Measurements from ENCODE around the gene RPS15.

The RPS15 gene

DNA sequence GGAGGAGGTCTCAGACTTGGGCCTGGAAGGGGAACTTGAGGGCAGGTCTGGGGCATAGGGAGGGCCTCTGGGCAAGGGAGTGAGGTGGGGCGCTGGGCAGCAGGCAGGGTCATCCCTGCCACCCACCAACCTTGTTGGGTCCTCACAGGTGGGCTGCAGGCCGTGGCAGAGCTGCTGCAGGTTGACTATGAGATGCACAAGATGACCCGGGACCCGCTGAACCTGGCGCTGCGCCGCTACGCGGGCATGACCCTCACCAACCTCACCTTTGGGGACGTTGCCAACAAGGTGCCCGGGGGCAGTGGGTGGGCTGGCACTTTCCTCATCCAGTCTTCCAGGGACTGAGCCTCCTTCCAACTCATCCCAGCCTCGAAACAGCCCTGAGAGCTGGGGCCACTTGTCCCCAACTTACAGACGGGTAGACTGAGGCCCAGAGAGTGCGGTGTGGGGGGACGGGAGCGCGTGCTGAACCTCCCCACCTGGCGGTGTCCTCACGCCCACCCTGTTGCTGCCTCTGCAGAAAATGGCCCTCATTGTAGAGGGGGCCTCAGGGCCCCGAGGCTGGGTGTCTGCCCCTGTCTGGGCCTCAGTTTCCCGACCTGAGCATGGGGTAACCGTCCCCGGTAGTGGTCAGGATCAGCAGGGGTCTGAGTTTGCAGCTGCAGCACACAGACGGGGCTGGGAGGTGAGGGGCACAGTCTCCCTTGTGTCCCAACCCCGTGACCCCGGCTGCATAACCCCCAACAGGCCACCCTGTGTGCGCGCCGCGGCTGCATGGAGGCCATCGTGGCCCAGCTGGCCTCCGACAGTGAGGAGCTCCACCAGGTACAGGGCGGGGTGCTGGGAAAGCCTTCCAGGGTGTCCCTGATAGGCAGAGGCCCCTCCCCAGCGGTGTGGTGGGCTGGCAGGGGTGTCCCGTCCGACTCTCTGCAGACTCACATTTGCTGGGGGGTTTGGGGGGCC, 22.1 kb downstream of the RPS15 start:
- peaks cover 15 to 28% of the 10 kb centered on the region in 2 donors for H3K27me3 ChIP-seq (ENCODE audit: control insufficient read depth in 2 of 2, insufficient read depth in 2 of 2, low read length in 2 of 2)
- H3K9ac ChIP-seq (ENCODE audit: low read depth in 1 of 2, low read length in 2 of 2) = no peak overlapping the region
- peaks cover 2 to 6% of the 10 kb centered on the region in 2 donors for H3K4me1 ChIP-seq (ENCODE audit: control insufficient read depth in 2 of 2, insufficient read depth in 2 of 2, low read length in 2 of 2)
- H3K4me3 ChIP-seq (ENCODE audit: low read length in 2 of 2) = no peak overlapping the region
- no peaks in the 10 kb centered on the region for H3K9me3 ChIP-seq (ENCODE audit: control insufficient read depth in 2 of 2, low read length in 2 of 2)
- no peaks in the 10 kb centered on the region for H3K36me3 ChIP-seq (ENCODE audit: control insufficient read depth in 2 of 2, insufficient read depth in 2 of 2, low read length in 2 of 2)
- no peak overlapping the region for H3K27ac ChIP-seq (ENCODE audit: low read depth in 2 of 2, low read length in 2 of 2)

DNA sequence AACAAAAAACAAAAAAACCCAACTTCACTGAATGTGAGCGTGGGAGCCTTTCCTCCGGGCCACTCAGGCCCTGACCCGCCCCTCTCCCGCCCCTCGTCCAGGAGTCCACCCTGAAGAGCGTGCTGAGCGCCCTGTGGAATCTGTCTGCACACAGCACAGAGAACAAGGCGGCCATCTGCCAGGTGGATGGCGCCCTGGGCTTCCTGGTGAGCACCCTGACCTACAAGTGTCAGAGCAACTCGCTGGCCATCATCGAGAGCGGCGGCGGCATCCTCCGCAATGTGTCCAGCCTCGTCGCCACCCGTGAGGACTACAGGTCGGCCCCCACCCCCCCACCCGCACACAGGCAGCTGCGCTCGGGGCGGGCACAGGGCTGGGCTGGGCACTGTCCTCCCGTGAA, 23.7 kb downstream of the RPS15 start:
- Histone ChIP-seq H3K9ac (ENCODE audit: low read depth in 1 of 2, low read length in 2 of 2) (no peak overlapping the region), H3K27ac (ENCODE audit: low read depth in 2 of 2, low read length in 2 of 2) (no peak overlapping the region), H3K4me1 (ENCODE audit: control insufficient read depth in 2 of 2, insufficient read depth in 2 of 2, low read length in 2 of 2) (peaks cover 2 to 7% of the 10 kb centered on the region in 2 donors), H3K4me3 (ENCODE audit: low read length in 2 of 2) (no peak overlapping the region), H3K27me3 (ENCODE audit: control insufficient read depth in 2 of 2, insufficient read depth in 2 of 2, low read length in 2 of 2) (peaks cover 17 to 24% of the 10 kb centered on the region in 2 donors), H3K9me3 (ENCODE audit: control insufficient read depth in 2 of 2, low read length in 2 of 2) (no peaks in the 10 kb centered on the region), H3K36me3 (ENCODE audit: control insufficient read depth in 2 of 2, insufficient read depth in 2 of 2, low read length in 2 of 2) (no peaks in the 10 kb centered on the region)

DNA sequence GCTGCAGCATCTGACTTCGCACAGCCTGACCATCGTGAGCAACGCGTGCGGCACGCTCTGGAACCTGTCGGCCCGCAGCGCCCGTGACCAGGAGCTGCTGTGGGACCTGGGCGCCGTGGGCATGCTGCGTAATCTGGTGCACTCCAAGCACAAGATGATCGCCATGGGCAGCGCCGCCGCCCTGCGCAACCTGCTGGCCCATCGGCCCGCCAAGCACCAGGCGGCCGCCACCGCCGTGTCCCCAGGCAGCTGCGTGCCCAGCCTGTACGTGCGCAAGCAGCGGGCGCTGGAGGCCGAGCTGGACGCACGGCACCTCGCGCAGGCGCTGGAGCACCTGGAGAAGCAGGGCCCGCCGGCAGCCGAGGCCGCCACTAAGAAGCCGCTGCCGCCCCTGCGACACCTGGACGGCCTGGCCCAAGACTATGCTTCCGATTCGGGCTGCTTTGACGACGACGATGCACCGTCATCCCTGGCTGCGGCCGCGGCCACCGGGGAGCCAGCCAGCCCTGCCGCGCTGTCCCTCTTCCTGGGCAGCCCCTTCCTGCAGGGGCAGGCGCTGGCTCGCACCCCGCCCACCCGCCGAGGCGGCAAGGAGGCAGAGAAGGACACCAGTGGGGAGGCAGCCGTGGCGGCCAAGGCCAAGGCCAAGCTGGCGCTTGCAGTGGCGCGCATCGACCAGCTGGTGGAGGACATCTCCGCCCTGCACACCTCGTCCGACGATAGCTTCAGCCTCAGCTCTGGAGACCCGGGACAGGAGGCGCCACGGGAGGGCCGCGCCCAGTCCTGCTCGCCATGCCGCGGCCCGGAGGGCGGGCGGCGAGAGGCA, 27.2 kb downstream of the RPS15 start:
- Histone ChIP-seq H3K27ac (ENCODE audit: low read depth in 2 of 2, low read length in 2 of 2) (no peak overlapping the region), H3K4me3 (ENCODE audit: low read length in 2 of 2) (no peak overlapping the region), H3K9ac (ENCODE audit: low read depth in 1 of 2, low read length in 2 of 2) (no peak overlapping the region), H3K9me3 (ENCODE audit: control insufficient read depth in 2 of 2, low read length in 2 of 2) (no peaks in the 10 kb centered on the region), H3K36me3 (ENCODE audit: control insufficient read depth in 2 of 2, insufficient read depth in 2 of 2, low read length in 2 of 2) (no peaks in the 10 kb centered on the region), H3K4me1 (ENCODE audit: control insufficient read depth in 2 of 2, insufficient read depth in 2 of 2, low read length in 2 of 2) (peaks cover 20 to 23% of the 10 kb centered on the region in 2 donors), H3K27me3 (ENCODE audit: control insufficient read depth in 2 of 2, insufficient read depth in 2 of 2, low read length in 2 of 2) (peaks cover 12 to 32% of the 10 kb centered on the region in 2 donors)

DNA sequence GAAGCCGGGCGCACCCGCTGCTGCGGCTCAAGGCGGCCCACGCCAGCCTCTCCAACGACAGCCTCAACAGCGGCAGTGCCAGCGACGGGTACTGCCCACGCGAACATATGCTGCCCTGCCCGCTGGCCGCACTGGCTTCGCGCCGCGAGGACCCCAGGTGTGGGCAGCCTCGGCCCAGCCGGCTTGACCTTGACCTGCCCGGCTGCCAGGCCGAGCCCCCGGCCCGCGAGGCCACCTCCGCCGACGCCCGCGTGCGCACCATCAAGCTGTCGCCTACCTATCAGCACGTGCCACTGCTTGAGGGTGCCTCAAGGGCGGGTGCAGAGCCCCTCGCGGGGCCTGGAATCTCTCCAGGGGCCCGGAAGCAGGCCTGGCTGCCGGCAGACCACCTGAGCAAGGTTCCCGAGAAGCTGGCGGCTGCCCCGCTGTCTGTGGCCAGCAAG, 27.8 kb downstream of the RPS15 start:
- Histone ChIP-seq H3K4me1 (ENCODE audit: control insufficient read depth in 2 of 2, insufficient read depth in 2 of 2, low read length in 2 of 2) (peaks cover 26 to 30% of the 10 kb centered on the region in 2 donors), H3K9me3 (ENCODE audit: control insufficient read depth in 2 of 2, low read length in 2 of 2) (no peaks in the 10 kb centered on the region), H3K9ac (ENCODE audit: low read depth in 1 of 2, low read length in 2 of 2) (no peak overlapping the region), H3K27me3 (ENCODE audit: control insufficient read depth in 2 of 2, insufficient read depth in 2 of 2, low read length in 2 of 2) (peaks cover 15 to 36% of the 10 kb centered on the region in 2 donors), H3K27ac (ENCODE audit: low read depth in 2 of 2, low read length in 2 of 2) (no peak overlapping the region), H3K36me3 (ENCODE audit: control insufficient read depth in 2 of 2, insufficient read depth in 2 of 2, low read length in 2 of 2) (no peaks in the 10 kb centered on the region), H3K4me3 (ENCODE audit: low read length in 2 of 2) (no peak overlapping the region)

DNA sequence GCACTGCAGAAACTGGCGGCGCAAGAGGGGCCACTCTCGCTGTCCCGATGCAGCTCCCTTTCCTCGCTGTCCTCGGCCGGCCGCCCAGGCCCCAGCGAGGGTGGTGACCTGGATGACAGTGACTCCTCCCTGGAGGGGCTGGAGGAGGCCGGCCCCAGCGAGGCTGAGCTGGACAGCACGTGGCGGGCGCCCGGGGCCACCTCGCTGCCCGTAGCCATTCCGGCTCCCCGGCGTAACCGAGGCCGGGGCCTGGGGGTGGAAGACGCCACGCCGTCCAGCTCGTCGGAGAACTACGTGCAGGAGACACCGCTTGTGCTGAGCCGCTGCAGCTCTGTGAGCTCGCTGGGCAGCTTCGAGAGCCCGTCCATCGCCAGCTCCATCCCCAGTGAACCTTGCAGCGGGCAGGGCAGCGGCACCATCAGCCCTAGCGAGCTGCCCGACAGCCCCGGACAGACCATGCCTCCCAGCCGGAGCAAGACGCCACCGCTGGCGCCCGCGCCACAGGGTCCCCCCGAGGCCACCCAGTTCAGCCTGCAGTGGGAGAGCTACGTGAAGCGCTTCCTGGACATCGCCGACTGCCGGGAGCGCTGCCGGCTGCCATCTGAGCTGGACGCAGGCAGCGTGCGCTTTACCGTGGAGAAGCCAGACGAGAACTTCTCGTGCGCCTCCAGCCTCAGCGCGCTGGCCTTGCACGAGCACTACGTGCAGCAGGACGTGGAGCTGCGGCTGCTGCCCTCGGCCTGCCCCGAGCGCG, 28.4 kb downstream of the RPS15 start:
- Histone ChIP-seq H3K36me3 (ENCODE audit: control insufficient read depth in 2 of 2, insufficient read depth in 2 of 2, low read length in 2 of 2) (no peaks in the 10 kb centered on the region), H3K4me3 (ENCODE audit: low read length in 2 of 2) (no peak overlapping the region), H3K9ac (ENCODE audit: low read depth in 1 of 2, low read length in 2 of 2) (no peak overlapping the region), H3K27me3 (ENCODE audit: control insufficient read depth in 2 of 2, insufficient read depth in 2 of 2, low read length in 2 of 2) (peaks cover 20 to 42% of the 10 kb centered on the region in 2 donors), H3K9me3 (ENCODE audit: control insufficient read depth in 2 of 2, low read length in 2 of 2) (no peaks in the 10 kb centered on the region), H3K4me1 (ENCODE audit: control insufficient read depth in 2 of 2, insufficient read depth in 2 of 2, low read length in 2 of 2) (peaks cover 32 to 33% of the 10 kb centered on the region in 2 donors), H3K27ac (ENCODE audit: low read depth in 2 of 2, low read length in 2 of 2) (no peak overlapping the region)

DNA sequence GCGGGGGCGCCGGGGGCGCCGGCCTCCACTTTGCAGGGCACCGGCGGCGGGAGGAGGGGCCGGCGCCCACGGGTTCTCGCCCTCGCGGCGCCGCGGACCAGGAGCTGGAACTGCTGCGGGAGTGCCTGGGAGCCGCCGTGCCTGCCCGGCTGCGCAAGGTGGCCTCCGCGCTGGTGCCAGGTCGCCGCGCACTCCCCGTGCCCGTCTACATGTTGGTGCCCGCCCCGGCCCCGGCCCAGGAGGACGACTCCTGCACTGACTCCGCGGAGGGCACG, 29.0 kb downstream of the RPS15 start:
- Histone ChIP-seq H3K4me3 (ENCODE audit: low read length in 2 of 2) (no peak overlapping the region), H3K27ac (ENCODE audit: low read depth in 2 of 2, low read length in 2 of 2) (no peak overlapping the region), H3K9me3 (ENCODE audit: control insufficient read depth in 2 of 2, low read length in 2 of 2) (no peaks in the 10 kb centered on the region), H3K36me3 (ENCODE audit: control insufficient read depth in 2 of 2, insufficient read depth in 2 of 2, low read length in 2 of 2) (no peaks in the 10 kb centered on the region), H3K27me3 (ENCODE audit: control insufficient read depth in 2 of 2, insufficient read depth in 2 of 2, low read length in 2 of 2) (peaks cover 25 to 47% of the 10 kb centered on the region in 2 donors), H3K4me1 (ENCODE audit: control insufficient read depth in 2 of 2, insufficient read depth in 2 of 2, low read length in 2 of 2) (peaks cover 33 to 35% of the 10 kb centered on the region in 2 donors), H3K9ac (ENCODE audit: low read depth in 1 of 2, low read length in 2 of 2) (no peak overlapping the region)

DNA sequence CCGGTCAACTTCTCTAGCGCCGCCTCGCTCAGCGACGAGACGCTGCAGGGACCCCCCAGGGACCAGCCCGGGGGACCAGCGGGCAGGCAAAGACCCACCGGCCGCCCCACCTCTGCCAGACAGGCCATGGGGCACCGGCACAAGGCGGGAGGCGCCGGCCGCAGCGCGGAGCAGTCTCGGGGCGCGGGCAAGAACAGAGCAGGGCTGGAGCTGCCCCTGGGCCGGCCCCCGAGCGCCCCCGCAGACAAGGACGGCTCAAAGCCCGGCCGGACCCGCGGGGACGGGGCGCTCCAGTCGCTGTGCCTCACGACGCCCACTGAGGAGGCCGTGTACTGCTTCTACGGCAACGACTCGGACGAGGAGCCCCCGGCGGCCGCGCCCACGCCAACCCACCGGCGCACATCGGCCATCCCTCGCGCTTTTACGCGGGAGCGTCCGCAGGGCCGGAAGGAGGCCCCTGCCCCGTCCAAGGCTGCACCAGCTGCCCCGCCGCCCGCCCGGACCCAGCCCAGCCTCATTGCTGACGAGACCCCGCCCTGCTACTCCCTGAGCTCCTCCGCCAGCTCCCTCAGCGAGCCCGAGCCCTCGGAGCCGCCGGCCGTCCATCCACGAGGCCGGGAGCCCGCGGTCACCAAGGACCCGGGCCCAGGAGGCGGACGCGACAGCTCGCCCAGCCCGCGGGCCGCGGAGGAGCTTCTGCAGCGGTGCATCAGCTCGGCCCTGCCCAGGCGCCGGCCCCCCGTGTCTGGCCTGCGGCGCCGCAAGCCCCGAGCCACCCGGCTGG, 29.5 kb downstream of the RPS15 start:
- Histone ChIP-seq H3K4me1 (ENCODE audit: control insufficient read depth in 2 of 2, insufficient read depth in 2 of 2, low read length in 2 of 2) (peaks cover 33 to 35% of the 10 kb centered on the region in 2 donors), H3K4me3 (ENCODE audit: low read length in 2 of 2) (no peak overlapping the region), H3K27me3 (ENCODE audit: control insufficient read depth in 2 of 2, insufficient read depth in 2 of 2, low read length in 2 of 2) (peaks cover 29 to 52% of the 10 kb centered on the region in 2 donors)

DNA sequence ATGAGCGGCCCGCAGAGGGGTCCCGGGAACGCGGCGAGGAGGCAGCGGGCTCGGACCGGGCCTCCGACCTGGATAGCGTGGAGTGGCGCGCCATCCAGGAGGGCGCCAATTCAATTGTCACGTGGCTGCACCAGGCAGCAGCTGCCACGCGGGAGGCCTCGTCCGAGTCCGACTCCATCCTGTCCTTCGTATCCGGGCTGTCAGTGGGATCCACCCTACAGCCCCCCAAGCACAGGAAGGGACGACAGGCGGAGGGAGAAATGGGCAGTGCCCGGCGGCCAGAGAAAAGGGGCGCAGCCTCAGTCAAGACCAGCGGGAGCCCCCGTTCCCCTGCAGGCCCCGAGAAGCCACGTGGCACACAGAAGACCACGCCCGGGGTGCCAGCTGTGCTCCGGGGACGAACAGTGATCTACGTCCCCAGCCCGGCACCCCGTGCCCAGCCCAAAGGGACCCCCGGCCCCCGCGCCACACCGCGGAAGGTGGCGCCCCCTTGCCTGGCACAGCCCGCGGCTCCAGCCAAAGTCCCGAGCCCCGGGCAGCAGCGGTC, 30.2 kb downstream of the RPS15 start:
- H3K9ac ChIP-seq (ENCODE audit: low read depth in 1 of 2, low read length in 2 of 2) = no peak overlapping the region
- H3K9me3 ChIP-seq (ENCODE audit: control insufficient read depth in 2 of 2, low read length in 2 of 2) = no peaks in the 10 kb centered on the region
- no peak overlapping the region for H3K4me3 ChIP-seq (ENCODE audit: low read length in 2 of 2)
- peaks cover 33 to 54% of the 10 kb centered on the region in 2 donors for H3K27me3 ChIP-seq (ENCODE audit: control insufficient read depth in 2 of 2, insufficient read depth in 2 of 2, low read length in 2 of 2)
- no peaks in the 10 kb centered on the region for H3K36me3 ChIP-seq (ENCODE audit: control insufficient read depth in 2 of 2, insufficient read depth in 2 of 2, low read length in 2 of 2)
- peaks cover 33 to 35% of the 10 kb centered on the region in 2 donors for H3K4me1 ChIP-seq (ENCODE audit: control insufficient read depth in 2 of 2, insufficient read depth in 2 of 2, low read length in 2 of 2)
- H3K27ac ChIP-seq (ENCODE audit: low read depth in 2 of 2, low read length in 2 of 2) = no peak overlapping the region

More for the DNA sequence above, 29.5 kb downstream of the RPS15 start:
- Histone ChIP-seq H3K27ac (ENCODE audit: low read depth in 2 of 2, low read length in 2 of 2) (no peak overlapping the region), H3K9ac (ENCODE audit: low read depth in 1 of 2, low read length in 2 of 2) (no peak overlapping the region), H3K9me3 (ENCODE audit: control insufficient read depth in 2 of 2, low read length in 2 of 2) (no peaks in the 10 kb centered on the region), H3K36me3 (ENCODE audit: control insufficient read depth in 2 of 2, insufficient read depth in 2 of 2, low read length in 2 of 2) (no peaks in the 10 kb centered on the region)

DNA sequence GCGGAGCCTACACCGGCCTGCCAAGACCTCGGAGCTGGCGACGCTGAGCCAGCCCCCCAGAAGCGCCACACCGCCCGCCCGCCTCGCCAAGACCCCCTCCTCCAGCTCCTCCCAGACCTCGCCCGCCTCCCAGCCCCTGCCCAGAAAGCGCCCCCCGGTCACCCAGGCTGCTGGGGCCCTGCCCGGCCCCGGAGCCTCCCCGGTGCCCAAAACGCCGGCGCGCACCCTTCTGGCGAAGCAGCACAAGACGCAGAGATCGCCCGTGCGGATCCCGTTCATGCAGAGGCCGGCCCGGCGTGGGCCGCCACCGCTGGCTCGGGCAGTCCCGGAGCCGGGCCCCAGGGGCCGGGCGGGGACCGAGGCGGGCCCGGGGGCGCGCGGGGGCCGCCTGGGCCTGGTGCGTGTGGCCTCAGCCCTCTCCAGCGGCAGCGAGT, 30.6 kb downstream of the RPS15 start:
- H3K27me3 ChIP-seq (ENCODE audit: control insufficient read depth in 2 of 2, insufficient read depth in 2 of 2, low read length in 2 of 2) = peaks cover 33 to 54% of the 10 kb centered on the region in 2 donors
- peaks cover 33 to 35% of the 10 kb centered on the region in 2 donors for H3K4me1 ChIP-seq (ENCODE audit: control insufficient read depth in 2 of 2, insufficient read depth in 2 of 2, low read length in 2 of 2)
- H3K27ac ChIP-seq (ENCODE audit: low read depth in 2 of 2, low read length in 2 of 2) = no peak overlapping the region
- no peak overlapping the region for H3K4me3 ChIP-seq (ENCODE audit: low read length in 2 of 2)
- no peaks in the 10 kb centered on the region for H3K36me3 ChIP-seq (ENCODE audit: control insufficient read depth in 2 of 2, insufficient read depth in 2 of 2, low read length in 2 of 2)
- no peak overlapping the region for H3K9ac ChIP-seq (ENCODE audit: low read depth in 1 of 2, low read length in 2 of 2)
- no peaks in the 10 kb centered on the region for H3K9me3 ChIP-seq (ENCODE audit: control insufficient read depth in 2 of 2, low read length in 2 of 2)

Data from mucosa of rectum (tissue), 2 donors.